PC-9 (cell line): ENCODE data around the gene TRAM2.

Experiments used
- CTCF ChIP-seq: fragments of 200-600 bp; sonication (generic); conservative IDR thresholded peaks from 2 replicates; pipeline ENCODE4 v1.6.1; 2017; ENCODE audit warnings: mixed run types, antibody characterized with exemption, mild to moderate bottlenecking, moderate library complexity
- EZH2 ChIP-seq: fragments of 200-600 bp; sonication (generic); IDR thresholded peaks from 2 replicates; pipeline ENCODE4 v1.8.0; 2017; ENCODE audit warnings: antibody characterized with exemption, low read depth

DNA sequence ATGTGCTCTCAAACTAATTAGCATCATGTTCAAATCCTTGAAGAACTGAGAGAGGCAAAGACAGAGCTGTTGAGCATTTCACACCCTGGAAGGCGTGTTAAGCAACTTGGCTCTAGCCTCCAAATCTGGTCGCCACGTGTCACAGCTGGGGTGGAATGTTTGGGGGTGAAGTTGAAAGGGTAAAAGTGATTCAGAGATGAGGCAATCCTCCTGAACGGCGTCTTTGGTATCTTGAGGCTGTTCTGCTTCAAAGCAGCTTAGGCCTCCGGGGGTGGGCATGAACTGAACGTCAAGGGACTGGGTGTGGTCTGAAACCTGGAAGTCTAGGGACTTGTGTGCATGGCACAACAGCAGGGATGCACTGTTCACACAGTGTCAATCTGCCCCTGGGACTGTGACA is 62.3 kb downstream of the TRAM2 start:
- TF ChIP-seq CTCF (no peak), EZH2 (no peak)
